HG03520 (cell line): Measurements from ENCODE around the gene PAQR5.
"Not testable (repeated sequence)": the region's sequence is repeated elsewhere in the genome, so short reads cannot be mapped to it uniquely, and the experiment has no call there.

Experiments used
- ATAC-seq: cut with Tn5 transposase; IDR thresholded peaks from one replicate; pipeline ENCODE4 v1.9.1; 2021; ENCODE audit warnings: mild to moderate bottlenecking, moderate library complexity; ENCODE audit not compliant: unreplicated experiment

The PAQR5 gene

DNA sequence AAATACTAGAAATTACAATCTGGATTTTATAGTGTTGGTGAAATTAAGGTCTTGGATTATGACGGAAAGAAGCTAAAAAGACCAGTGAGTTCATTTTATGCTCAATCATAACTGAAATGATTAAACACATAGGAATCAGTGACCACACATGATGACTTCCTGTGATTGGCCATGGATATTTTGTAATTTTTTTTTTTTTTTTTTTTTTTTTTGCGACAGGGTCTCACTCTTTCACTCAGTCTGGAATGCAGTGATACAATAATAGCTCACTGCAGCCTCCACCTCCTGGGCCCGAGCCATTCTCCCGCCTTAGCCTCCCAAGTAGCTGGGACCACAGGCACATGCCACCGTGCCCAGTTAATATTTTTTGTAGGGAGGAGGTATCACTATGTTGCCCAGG is 47.4 kb downstream of the PAQR5 start:
- no peak for ATAC-seq

GRCh38 chr15:69351333-69351732 is 52.6 kb downstream of the PAQR5 start:
- ATAC-seq: no peak

- ATAC-seq: no peak
These were observed 53.2 kb downstream of the PAQR5 start for GRCh38 chr15:69351884-69352283.

- ATAC-seq: no peak
These were observed 59.4 kb downstream of the PAQR5 start for GRCh38 chr15:69357773-69358771.

DNA sequence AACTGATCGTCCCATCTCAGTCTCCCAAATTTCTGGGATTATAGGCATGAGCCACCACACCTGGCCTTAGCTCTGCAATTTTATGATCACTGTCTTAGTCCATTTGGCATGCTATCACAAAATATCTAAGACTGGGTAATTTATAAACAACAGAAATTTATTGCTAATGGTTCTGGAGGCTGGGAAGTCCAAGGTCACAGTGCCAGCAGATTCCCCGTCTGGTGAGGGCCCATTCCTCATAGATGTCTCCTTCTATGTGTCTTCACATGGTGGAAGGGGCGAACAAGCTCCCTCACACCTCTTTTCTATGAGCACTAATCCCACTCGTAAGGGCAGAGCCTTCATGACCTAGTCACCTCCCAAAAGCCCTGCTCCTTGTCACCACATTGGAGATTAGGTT is 60.1 kb downstream of the PAQR5 start:
- ATAC-seq: no peak

DNA sequence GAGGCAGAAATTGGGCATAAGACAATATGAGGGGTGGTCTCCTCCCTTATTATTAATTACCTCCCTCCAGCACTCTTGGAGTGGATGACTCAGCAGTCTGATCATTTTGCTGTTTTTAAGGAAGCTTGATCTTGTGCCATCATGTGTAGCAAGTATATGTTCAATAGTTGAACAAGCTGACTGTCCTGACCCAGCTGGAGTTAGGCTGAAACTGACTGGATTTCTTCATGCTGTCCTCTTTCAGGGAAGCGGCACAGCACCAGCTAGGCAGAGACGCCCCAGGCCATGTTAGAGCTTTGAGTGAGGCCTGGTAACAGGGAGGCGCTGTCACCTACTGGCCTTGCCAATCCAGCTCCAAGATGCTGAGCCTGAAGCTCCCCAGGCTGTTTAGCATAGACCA is 61.0 kb downstream of the PAQR5 start:
- ATAC-seq: no peak

- ATAC-seq: no peak
These were observed 61.9 kb downstream of the PAQR5 start for GRCh38 chr15:69360642-69361041.

DNA sequence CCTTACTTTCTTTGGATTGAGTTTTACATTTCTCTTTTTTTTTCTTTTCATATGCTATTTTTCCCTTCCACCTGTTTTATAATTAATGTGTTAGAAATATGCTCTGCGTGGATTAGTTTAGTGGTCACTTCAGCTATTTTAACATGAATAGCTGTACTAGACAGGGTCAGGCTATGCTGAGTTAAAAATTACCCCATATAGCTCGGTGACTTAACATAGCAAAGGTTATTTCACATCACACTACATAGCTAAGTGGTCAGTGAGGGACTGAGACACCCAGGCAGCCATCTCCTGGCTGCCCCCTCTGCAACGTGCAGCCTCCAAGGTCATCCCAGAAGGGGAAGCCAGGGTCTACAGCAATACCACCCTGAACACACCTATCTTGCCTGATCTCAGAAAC is 68.5 kb downstream of the PAQR5 start:
- ATAC-seq: no peak

GRCh38 chr15:69369631-69370030 is 70.9 kb downstream of the PAQR5 start:
- ATAC-seq: no peak

GRCh38 chr15:69373406-69373805 is 74.7 kb downstream of the PAQR5 start:
- ATAC-seq: no peak

DNA sequence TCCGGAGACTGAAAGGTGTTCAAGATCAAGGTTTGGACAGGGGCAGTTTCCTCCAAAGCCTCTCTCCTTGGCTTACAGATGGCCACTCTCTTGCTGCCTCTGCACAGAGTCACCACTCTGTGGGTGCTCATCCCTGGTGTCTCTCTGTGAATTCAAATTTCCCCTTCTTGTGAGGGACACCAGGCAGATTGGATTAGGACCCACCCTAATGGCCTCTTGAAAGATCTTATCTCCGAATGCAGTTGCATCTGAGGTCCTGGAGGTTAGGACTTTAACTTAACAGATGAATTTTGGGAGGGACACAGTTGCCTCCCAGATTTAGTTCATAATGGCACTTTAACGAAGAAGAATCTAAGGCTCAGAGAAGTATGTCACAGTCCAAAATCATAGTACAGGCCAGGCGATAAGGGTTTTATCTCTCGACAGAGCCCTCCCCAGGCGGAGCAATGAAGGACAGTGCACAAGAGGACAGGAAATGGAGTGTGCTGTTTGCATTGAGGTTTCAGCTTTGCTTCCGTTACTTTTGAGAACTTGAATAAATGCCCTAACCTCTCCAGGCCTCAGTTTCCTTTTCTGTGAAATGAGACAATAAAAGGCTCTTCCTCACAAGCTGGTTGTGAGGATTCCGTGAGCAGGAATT is 76.6 kb downstream of the PAQR5 start:
- no peak for ATAC-seq

- no peak for ATAC-seq
These were observed 78.7 kb downstream of the PAQR5 start for GRCh38 chr15:69377216-69377970.

DNA sequence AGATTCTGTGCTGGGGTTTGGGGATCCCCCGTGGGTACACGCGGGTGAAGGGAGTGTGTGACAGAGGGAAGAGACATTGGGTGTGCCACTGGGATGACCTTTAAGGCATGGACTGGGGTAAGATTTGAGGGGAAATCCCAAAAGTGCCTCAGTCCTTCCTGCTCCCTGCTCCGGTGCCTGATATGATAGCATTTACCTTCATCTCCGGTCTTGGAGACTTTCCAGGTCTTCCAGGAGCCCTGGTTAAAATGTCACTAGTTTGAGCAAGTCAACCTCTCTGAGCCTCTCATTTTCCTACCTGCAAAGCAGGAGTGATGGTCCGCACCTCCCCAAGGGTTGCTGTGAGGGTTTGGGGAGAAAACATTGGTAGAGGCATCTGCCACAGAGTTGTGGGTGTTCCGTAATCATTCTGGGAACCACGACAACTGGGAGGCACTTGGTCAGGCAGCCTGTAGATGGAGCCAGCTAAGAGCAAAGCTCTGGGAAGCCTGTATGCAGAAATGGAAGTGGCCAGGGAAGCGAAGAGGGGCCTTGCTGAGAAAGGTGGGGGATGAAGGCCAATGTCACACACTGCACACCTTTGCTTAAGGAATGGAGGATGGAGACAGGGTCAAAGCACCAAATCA is 81.5 kb downstream of the PAQR5 start:
- ATAC-seq: no peak

DNA sequence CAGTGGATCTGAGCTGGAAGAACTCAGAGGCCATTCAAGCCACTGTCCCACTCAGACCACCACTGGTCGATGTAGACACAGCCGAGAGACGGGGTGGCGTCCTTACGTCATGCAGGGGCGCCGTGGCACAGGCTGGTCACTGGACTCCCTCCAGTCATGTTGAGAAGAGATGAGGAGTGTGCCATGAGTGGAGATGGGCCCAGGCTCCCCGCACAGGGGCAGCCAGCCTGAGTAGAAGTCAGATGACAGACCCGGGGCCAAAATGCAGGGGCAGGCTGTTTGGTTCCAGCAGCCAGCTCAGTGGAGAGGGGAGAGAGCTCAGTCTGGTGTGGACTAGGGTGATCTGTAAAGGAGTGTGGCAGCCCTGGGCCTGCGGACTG is 82.0 kb downstream of the PAQR5 start:
- no peak for ATAC-seq

- ATAC-seq: not testable (repeated sequence)
These were observed 83.5 kb downstream of the PAQR5 start for GRCh38 chr15:69382176-69382575.

DNA sequence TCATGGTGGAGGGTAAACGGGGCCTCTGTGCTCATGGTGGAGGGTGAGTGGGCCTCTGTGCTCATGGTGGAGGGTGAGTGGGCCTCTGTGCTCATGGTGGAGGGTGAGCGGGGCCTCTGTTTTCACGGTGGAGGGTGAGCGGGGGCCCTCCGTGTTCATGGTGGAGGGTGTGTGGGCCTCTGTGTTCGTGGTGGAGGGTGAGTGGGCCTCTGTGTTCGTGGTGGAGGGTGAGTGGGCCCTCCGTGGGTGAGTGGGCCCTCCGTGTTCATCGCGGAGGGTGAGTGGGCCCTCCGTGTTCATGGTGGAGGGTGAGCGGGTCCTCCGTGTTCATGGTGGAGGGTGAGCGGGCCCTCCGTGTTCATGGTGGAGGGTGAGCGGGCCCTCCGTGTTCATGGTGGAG is 85.4 kb downstream of the PAQR5 start:
- ATAC-seq: not testable (repeated sequence)

GRCh38 chr15:69384626-69385598 is 86.2 kb downstream of the PAQR5 start:
- no peak for ATAC-seq

DNA sequence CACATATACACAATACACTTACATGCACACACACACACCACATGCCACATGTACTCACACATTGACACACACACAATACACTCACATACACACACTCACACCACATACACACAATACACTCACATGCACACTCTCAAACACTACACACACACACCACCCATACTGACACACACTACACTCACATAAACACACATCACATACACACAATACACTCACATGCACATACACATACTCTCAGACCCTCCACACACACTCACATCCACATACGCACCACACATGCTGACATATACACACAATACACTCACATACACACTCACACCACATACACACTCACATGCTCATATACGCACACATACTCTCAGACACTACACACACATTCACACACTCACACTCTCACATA is 87.1 kb downstream of the PAQR5 start:
- ATAC-seq: no peak

- no peak for ATAC-seq
These were observed 87.6 kb downstream of the PAQR5 start for GRCh38 chr15:69386284-69386683.

- no peak for ATAC-seq
These were observed 89.6 kb downstream of the PAQR5 start for GRCh38 chr15:69388260-69388705.
